ENCODE measurements around the gene MFGE8. TPM values are rescaled to one million over a fixed set of nuclear protein-coding genes. Genes with fewer than 3 reads are reported as not detected.

Gene MFGE8
- total RNA-seq, 1 experiment from 2014 or later: 69.1 TPM

- Histone ChIP-seq H3K27ac (no peak overlapping the region), H3K36me3 (no peaks in the 10 kb centered on the region), H3K9me3 (replicated peaks) (no peaks in the 10 kb centered on the region), H3K27me3 (no peaks in the 10 kb centered on the region), H3K4me1 (no peaks in the 10 kb centered on the region), H3K4me3 (no peak overlapping the region)
- no peak for DNase-seq
Measured at GRCh38 chr15:88859550-88859949, 53.6 kb downstream of the MFGE8 start.

- no peaks in the 10 kb centered on the region for H3K36me3 ChIP-seq
- no peak overlapping the region for H3K27ac ChIP-seq
- no peaks in the 10 kb centered on the region for H3K9me3 ChIP-seq (replicated peaks)
- no peaks in the 10 kb centered on the region for H3K4me1 ChIP-seq
- H3K4me3 ChIP-seq: no peak overlapping the region
- DNase-seq: no peak
- H3K27me3 ChIP-seq: no peaks in the 10 kb centered on the region
Measured at GRCh38 chr15:88858934-88859333, 54.2 kb downstream of the MFGE8 start.

GRCh38 chr15:88852476-88852875 lies 60.7 kb downstream of the MFGE8 start:
- H3K27me3 ChIP-seq: no peaks in the 10 kb centered on the region
- no peaks in the 10 kb centered on the region for H3K9me3 ChIP-seq (replicated peaks)
- H3K4me3 ChIP-seq: no peak overlapping the region
- no peaks in the 10 kb centered on the region for H3K36me3 ChIP-seq
- H3K4me1 ChIP-seq: no peaks in the 10 kb centered on the region
- no peak for DNase-seq
- H3K27ac ChIP-seq: no peak overlapping the region

- Histone ChIP-seq H3K4me3 (no peak overlapping the region), H3K27me3 (no peaks in the 10 kb centered on the region), H3K4me1 (no peaks in the 10 kb centered on the region), H3K36me3 (no peaks in the 10 kb centered on the region), H3K9me3 (replicated peaks) (no peaks in the 10 kb centered on the region), H3K27ac (no peak overlapping the region)
- no peak for DNase-seq
Measured at GRCh38 chr15:88849376-88850072, 63.7 kb downstream of the MFGE8 start.

Other genes starting within 250 kb of the MFGE8 start
- gene ACAN, start 109.9 kb downstream of the MFGE8 start, total RNA-seq (2014; rRNA removed; shearing (Covaris generic)): not detected in 2 replicates
- 2.5 and 2.8 TPM in 2 replicates for gene HAPLN3, start 17.8 kb downstream of the MFGE8 start, total RNA-seq (2014; rRNA removed; shearing (Covaris generic))
- gene ABHD2, start 175.1 kb upstream of the MFGE8 start, total RNA-seq (2014; rRNA removed; shearing (Covaris generic)): 25.5 and 27.7 TPM in 2 replicates

Measured in SJCRH30 (cell line).